ENCODE measurements around the gene BRD8.
A peak's percentile ranks its signal among the peaks of the same experiment; 100 is the strongest.
"Not testable (repeated sequence)": the region's sequence is repeated elsewhere in the genome, so short reads cannot be mapped to it uniquely, and the experiment has no call there.

BRD8 gene, protein sequence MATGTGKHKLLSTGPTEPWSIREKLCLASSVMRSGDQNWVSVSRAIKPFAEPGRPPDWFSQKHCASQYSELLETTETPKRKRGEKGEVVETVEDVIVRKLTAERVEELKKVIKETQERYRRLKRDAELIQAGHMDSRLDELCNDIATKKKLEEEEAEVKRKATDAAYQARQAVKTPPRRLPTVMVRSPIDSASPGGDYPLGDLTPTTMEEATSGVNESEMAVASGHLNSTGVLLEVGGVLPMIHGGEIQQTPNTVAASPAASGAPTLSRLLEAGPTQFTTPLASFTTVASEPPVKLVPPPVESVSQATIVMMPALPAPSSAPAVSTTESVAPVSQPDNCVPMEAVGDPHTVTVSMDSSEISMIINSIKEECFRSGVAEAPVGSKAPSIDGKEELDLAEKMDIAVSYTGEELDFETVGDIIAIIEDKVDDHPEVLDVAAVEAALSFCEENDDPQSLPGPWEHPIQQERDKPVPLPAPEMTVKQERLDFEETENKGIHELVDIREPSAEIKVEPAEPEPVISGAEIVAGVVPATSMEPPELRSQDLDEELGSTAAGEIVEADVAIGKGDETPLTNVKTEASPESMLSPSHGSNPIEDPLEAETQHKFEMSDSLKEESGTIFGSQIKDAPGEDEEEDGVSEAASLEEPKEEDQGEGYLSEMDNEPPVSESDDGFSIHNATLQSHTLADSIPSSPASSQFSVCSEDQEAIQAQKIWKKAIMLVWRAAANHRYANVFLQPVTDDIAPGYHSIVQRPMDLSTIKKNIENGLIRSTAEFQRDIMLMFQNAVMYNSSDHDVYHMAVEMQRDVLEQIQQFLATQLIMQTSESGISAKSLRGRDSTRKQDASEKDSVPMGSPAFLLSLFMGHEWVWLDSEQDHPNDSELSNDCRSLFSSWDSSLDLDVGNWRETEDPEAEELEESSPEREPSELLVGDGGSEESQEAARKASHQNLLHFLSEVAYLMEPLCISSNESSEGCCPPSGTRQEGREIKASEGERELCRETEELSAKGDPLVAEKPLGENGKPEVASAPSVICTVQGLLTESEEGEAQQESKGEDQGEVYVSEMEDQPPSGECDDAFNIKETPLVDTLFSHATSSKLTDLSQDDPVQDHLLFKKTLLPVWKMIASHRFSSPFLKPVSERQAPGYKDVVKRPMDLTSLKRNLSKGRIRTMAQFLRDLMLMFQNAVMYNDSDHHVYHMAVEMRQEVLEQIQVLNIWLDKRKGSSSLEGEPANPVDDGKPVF

DNA sequence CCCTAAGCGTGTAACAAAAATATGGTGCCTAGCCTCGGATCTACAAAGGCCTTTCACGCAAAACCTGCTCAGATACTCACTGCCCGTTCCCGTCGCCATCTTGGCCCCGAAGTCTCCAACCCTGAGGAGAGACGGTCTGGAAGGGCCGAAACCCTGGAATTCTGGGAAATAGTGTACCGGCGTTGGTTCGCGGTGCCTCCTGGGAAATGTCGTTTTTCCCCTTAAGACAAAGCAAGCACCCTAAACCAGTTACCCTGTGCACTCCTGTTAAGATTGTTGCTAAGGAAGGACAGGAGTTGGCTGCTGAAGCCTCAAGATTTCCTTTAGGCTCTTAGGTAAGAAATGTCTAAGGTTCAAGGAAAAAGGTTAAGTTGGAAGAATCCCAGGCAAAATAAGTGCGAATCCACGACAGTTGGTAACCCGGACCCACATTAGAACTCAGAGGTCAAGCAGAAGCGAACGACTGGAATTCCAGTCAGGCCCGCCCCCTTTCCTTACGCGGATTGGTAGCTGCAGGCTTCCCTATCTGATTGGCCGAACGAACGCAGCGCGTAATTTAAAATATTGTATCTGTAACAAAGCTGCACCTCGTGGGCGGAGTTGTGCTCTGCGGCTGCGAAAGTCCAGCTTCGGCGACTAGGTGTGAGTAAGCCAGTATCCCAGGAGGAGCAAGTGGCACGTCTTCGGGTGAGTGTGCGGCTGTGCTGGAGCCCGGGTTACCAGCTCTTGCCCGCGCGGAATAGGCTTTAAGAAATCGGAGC, at the start of gene BRD8, which contains the start of gene KIF20A:
Gene BRD8 (minus strand): TSS at position 115 of the 761 bp plus-strand sequence. CDS start 16 bp downstream, at position 99.
Gene KIF20A (plus strand): TSS at position 597 of the 761 bp plus-strand sequence. CDS start 569 bp downstream, outside the sequence.
- peak; percentile 78 to 82 for DNase-seq (ENCODE audit: low spot score in 2 of 2)
- Mint-ChIP-seq H3K27me3 (no peaks in the 10 kb centered on the region), H3K36me3 (ENCODE audit: insufficient read depth) (peaks cover 8% of the 10 kb centered on the region), H3K9me3 (no peaks in the 10 kb centered on the region), H3K4me3 (no peak within 1 kb of the TSS), H3K4me1 (peaks cover 3% of the 10 kb centered on the region), H3K27ac (ENCODE audit: low read depth) (no peak within 1 kb of the TSS)
- ATAC-seq (replicated peaks; ENCODE audit: extremely low read depth, poor library complexity, severe bottlenecking), result peak; percentile 88

DNA sequence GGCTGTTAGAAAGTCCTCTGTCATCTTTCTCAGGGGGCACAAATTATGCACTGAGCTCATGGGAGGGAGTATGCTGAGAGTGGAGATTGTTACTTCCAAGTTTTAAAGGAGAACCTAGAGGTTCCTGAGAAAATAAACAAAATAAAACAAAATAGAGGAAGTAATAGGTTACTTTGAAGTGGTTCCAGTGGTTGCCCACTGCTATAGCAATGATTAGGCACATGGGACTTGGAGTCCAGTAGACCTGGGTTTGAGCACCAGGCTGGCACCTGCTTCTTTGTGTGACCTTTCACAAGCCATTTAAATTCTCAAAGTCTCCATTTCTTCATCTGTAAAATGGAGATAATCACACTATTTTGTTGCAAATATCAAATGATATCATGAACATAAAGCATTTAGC, 48.5 kb upstream of the BRD8 start:
- Mint-ChIP-seq H3K27me3 (peaks cover 24% of the 10 kb centered on the region), H3K4me3 (no peak overlapping the region), H3K27ac (ENCODE audit: low read depth) (no peak overlapping the region), H3K9me3 (no peaks in the 10 kb centered on the region), H3K4me1 (no peaks in the 10 kb centered on the region), H3K36me3 (ENCODE audit: insufficient read depth) (no peaks in the 10 kb centered on the region)
- DNase-seq (ENCODE audit: low spot score in 2 of 2), result no peak
- ATAC-seq (replicated peaks; ENCODE audit: extremely low read depth, poor library complexity, severe bottlenecking), result no peak

DNA sequence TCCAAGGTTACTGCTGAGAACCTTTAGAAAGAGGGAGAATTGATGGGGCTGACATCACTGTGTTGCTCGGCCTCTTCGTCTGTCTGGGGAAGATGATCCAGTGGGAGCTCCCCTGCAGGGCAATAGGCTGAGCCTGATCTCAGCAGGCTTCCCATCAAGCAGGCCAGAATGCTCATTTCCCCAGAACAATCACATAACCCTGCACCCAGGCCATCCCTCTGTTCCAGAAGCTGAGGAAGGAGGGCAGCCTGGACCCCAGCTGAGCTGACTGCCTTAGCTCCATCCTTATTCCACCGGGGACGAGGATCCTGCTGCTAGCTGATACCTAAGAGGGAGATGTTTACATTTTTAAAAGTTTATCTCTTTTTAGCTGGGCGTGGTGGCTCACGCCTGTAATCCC, 46.3 kb upstream of the BRD8 start:
- no peaks in the 10 kb centered on the region for H3K9me3 Mint-ChIP-seq
- H3K4me3 Mint-ChIP-seq, result no peak overlapping the region
- peaks cover 2% of the 10 kb centered on the region for H3K36me3 Mint-ChIP-seq (ENCODE audit: insufficient read depth)

DNA sequence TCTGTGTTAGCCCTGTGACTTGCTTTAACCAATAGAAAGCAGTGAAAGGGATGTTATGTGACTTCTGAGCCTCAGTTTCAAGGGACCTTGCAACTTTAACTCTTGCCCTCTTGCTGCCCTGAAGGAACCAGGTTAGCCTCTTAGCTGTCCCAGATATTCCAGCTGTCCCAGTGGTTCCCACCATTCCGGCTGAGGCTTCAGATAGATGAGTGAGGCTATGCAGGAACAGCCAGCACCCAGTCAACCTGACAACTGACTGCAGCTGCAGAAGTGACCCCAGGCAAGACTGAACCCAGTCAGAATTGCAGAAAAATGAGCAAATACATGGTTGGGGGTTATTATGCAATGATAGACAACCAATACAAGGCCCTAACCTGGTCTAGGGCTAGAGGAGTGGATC, 45.1 kb upstream of the BRD8 start:
- H3K27ac Mint-ChIP-seq (ENCODE audit: low read depth), result no peak overlapping the region
- peaks cover 32% of the 10 kb centered on the region for H3K27me3 Mint-ChIP-seq
- H3K36me3 Mint-ChIP-seq (ENCODE audit: insufficient read depth), result peaks cover 2% of the 10 kb centered on the region
- DNase-seq (ENCODE audit: low spot score in 2 of 2) (no peak), ATAC-seq (replicated peaks; ENCODE audit: extremely low read depth, poor library complexity, severe bottlenecking) (no peak)
- no peak overlapping the region for H3K4me3 Mint-ChIP-seq
- no peaks in the 10 kb centered on the region for H3K4me1 Mint-ChIP-seq
- no peaks in the 10 kb centered on the region for H3K9me3 Mint-ChIP-seq

More for the DNA sequence above, 46.3 kb upstream of the BRD8 start:
- H3K27me3 Mint-ChIP-seq, result peaks cover 24% of the 10 kb centered on the region
- no peak overlapping the region for H3K27ac Mint-ChIP-seq (ENCODE audit: low read depth)
- H3K4me1 Mint-ChIP-seq, result no peaks in the 10 kb centered on the region
- DNase-seq (ENCODE audit: low spot score in 2 of 2), result no peak
- no peak for ATAC-seq (replicated peaks; ENCODE audit: extremely low read depth, poor library complexity, severe bottlenecking)

DNA sequence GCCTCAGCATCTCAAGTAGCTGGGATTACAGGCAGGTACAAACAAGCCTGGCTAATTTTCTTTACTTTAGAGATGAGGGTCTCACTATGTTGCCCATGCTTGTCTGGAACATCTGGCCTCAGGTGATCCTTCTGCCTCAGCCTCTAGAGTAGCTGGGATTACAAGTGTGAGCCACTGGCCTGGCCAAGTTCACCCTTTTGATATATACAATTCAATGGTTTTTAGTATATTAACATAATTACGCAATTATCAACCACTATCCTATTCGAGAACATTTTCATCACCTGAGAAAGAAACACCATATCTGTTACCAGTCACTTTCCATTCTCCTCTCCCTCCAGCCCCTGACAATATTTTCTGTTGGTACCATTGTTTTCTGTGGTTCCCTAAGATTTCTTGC, 38.4 kb upstream of the BRD8 start:
- no peak overlapping the region for H3K4me3 Mint-ChIP-seq
- H3K27ac Mint-ChIP-seq (ENCODE audit: low read depth), result no peak overlapping the region
- peaks cover 11% of the 10 kb centered on the region for H3K36me3 Mint-ChIP-seq (ENCODE audit: insufficient read depth)
- ATAC-seq (replicated peaks; ENCODE audit: extremely low read depth, poor library complexity, severe bottlenecking), result no peak
- peaks cover 10% of the 10 kb centered on the region for H3K4me1 Mint-ChIP-seq
- H3K27me3 Mint-ChIP-seq, result peaks cover 10% of the 10 kb centered on the region
- DNase-seq (ENCODE audit: low spot score in 2 of 2), result no peak
- H3K9me3 Mint-ChIP-seq, result no peaks in the 10 kb centered on the region

DNA sequence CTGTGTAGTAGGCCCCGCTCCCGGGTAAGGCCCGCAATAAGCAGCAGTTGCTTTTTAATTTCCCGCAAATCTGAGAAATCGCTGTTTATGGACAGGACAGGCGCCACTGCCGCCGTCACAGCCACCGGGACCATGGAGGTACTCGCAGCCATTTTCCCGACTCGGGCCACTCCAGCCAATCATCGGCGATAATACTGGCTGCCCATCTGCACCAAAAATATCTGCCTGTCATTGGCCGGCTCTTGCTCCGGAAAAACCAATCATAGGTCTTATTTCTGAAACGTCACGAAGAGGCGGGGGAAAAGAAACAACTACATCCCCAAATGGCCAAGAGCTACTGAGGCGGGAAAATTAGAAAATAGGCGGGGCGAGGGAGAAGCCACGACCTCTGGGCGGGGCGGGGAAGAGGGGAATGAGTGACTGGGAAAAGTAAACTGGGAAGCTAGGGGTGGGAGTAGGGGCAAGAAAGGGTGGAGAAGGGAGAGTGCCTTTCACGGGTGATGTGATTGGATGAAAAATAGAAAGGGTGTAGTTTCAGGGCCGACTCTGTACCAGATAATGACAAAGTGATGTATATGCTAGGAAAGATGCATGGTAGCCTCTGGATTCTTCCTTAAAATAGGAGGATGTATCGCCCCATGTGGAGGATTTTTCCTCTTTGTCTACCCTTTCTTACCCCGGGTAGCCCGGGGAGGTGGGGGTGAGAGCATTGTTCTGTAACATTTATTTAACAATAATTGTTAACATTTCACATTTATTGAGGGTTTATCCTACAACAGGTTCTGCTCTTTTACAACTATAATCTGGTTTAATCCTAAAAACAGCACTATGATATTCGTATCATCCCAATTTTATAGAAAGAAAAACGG, 35.0 kb upstream of the BRD8 start, which contains the start of gene CDC23:
Gene CDC23 (minus strand): TSS at position 163 of the 869 bp plus-strand sequence. CDS start 11 bp downstream, at position 152.
- Mint-ChIP-seq H3K27me3 (peaks cover 1% of the 10 kb centered on the region), H3K4me3 (peak within 1 kb of the TSS; percentile 99), H3K27ac (ENCODE audit: low read depth) (peak within 1 kb of the TSS; percentile 98), H3K9me3 (no peaks in the 10 kb centered on the region), H3K36me3 (ENCODE audit: insufficient read depth) (peaks cover 16% of the 10 kb centered on the region), H3K4me1 (peaks cover 16% of the 10 kb centered on the region)
- peak; percentile 78 to 89 for DNase-seq (ENCODE audit: low spot score in 2 of 2)
- peak; percentile 98 for ATAC-seq (replicated peaks; ENCODE audit: extremely low read depth, poor library complexity, severe bottlenecking)

DNA sequence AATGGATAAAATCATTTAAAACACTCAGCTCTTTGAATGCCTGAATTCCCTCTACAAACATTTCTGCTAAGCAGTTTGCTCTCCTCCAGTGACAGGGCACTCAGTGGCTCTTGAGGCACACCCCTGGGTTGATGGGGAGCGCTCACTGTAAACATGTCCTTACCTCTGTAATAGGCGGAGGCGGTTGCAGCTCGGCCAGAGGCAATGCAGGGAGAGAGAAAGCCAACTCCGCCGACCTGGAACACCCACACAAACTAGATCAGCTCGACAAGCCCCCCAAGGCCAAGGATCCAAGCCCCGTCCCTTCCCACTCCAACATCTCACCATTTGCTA, 34.4 kb upstream of the BRD8 start:
- Mint-ChIP-seq H3K4me1 (peaks cover 16% of the 10 kb centered on the region), H3K27ac (ENCODE audit: low read depth) (peak overlapping the region; percentile 98), H3K36me3 (ENCODE audit: insufficient read depth) (peaks cover 22% of the 10 kb centered on the region), H3K9me3 (no peaks in the 10 kb centered on the region), H3K4me3 (peak overlapping the region; percentile 99), H3K27me3 (no peaks in the 10 kb centered on the region)
- DNase-seq (ENCODE audit: low spot score in 2 of 2) (no peak), ATAC-seq (replicated peaks; ENCODE audit: extremely low read depth, poor library complexity, severe bottlenecking) (peak; percentile 25)

DNA sequence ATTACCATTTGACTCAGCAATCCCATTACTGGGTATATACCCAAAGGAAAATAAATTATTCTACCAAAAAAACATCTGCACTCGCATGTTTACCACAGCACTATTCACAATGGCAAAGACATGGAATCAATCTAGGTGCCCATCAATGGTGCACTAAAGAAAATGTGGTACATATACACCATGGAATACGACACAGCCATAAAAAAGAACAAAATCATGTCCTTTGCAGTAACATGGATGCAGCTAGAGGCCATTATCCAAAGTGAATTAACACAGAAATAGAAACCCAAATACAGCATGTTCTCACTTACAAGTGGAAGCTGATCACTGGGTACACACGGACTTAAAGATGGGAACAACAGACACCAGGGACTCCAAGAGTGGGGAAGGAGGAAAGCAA, 32.6 kb upstream of the BRD8 start:
- Mint-ChIP-seq H3K4me1 (peaks cover 16% of the 10 kb centered on the region), H3K4me3 (peak overlapping the region; percentile 19), H3K9me3 (no peaks in the 10 kb centered on the region), H3K36me3 (ENCODE audit: insufficient read depth) (peaks cover 25% of the 10 kb centered on the region), H3K27me3 (no peaks in the 10 kb centered on the region), H3K27ac (ENCODE audit: low read depth) (no peak overlapping the region)
- DNase-seq (ENCODE audit: low spot score in 2 of 2), result no peak
- no peak for ATAC-seq (replicated peaks; ENCODE audit: extremely low read depth, poor library complexity, severe bottlenecking)

DNA sequence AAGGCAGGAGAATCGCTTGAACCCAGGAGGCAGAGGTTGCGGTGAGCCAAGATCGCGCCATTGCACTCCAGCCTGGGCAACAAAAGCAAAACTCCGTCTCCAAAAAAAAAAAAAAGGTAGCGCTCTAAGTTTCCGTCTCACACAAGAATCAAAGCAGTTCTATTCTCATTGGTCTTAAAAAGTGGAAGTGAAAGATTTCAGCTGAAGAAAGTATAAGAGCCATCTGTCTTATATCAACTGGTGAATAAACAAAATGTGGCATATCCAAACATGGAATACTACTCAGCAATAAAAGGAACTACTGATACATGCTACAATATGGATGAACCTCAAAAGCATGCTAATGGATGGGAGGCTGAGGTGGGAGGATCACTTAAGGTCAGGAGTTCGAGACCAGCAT, 15.4 kb upstream of the BRD8 start:
- not testable (repeated sequence) for H3K27me3 Mint-ChIP-seq; H3K27ac Mint-ChIP-seq (ENCODE audit: low read depth)
- peaks cover 52% of the 10 kb centered on the region for H3K36me3 Mint-ChIP-seq (ENCODE audit: insufficient read depth)

DNA sequence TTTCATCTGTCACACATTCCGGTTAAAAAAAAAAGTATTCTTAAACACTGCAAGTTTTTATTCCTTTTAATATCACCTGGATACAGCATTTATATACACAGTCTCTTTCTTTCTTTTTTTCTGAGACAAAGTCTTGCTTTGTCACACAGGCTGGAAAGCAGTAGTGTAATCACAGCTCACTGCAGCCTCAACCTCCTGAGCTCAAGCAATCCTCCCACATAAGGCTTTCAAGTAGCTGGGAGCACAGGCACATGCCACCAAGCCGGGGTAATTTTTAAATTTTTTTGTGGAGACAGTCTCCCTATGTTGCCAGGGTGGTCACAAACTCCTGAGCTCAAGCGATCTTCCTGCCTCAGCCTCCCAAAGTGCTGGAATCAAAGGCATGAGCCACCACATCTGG, 14.4 kb upstream of the BRD8 start:
- Mint-ChIP-seq H3K4me3 (no peak overlapping the region), H3K9me3 (no peaks in the 10 kb centered on the region), H3K4me1 (no peaks in the 10 kb centered on the region), H3K36me3 (ENCODE audit: insufficient read depth) (peaks cover 58% of the 10 kb centered on the region), H3K27me3 (no peaks in the 10 kb centered on the region), H3K27ac (ENCODE audit: low read depth) (no peak overlapping the region)
- DNase-seq (ENCODE audit: low spot score in 2 of 2) (no peak), ATAC-seq (replicated peaks; ENCODE audit: extremely low read depth, poor library complexity, severe bottlenecking) (no peak)

More for the DNA sequence above, 15.4 kb upstream of the BRD8 start:
- not testable (repeated sequence) for H3K9me3 Mint-ChIP-seq; H3K4me3 Mint-ChIP-seq; H3K4me1 Mint-ChIP-seq; ATAC-seq (replicated peaks; ENCODE audit: extremely low read depth, poor library complexity, severe bottlenecking); DNase-seq (ENCODE audit: low spot score in 2 of 2)

DNA sequence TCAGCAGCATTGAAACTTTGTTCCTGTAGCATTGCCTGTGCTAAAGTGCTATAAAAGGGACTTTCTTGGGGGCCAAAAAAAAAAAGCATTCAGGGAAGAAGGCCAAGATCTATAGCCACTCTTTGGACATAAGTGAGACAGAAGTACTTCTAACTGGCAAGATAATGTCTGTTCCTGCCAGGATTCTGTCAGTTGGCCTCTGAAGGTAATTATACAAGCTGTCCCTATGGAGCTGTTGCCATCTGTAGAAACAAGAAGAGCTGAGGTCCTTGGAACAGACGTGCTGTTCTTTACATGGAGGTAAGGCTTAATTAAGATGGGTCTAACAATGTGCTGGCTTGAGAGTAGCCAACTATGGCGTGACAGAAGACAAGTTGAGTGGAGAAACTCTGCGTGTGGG, 10.2 kb upstream of the BRD8 start:
- no peaks in the 10 kb centered on the region for H3K27me3 Mint-ChIP-seq
- H3K36me3 Mint-ChIP-seq (ENCODE audit: insufficient read depth), result peaks cover 57% of the 10 kb centered on the region
- DNase-seq (ENCODE audit: low spot score in 2 of 2), result no peak
- H3K9me3 Mint-ChIP-seq, result no peaks in the 10 kb centered on the region
- ATAC-seq (replicated peaks; ENCODE audit: extremely low read depth, poor library complexity, severe bottlenecking), result no peak
- H3K4me1 Mint-ChIP-seq, result no peaks in the 10 kb centered on the region
- no peak overlapping the region for H3K27ac Mint-ChIP-seq (ENCODE audit: low read depth)
- H3K4me3 Mint-ChIP-seq, result no peak overlapping the region
